Gastroesophageal sphincter (tissue), 4 donors: ENCODE data around the gene ATP11A. TPM values are rescaled to one million over a fixed set of nuclear protein-coding genes. Genes with fewer than 3 reads are reported as not detected.

Source experiments
- ATAC-seq: fragments of 150-250 bp; one replicate; pipeline ENCODE4 v1.9.1; 2016; ENCODE audit warnings: mild to moderate bottlenecking, moderate library complexity
- H3K27ac ChIP-seq, 4 donors: fragments of 200-600 bp; sonication (generic) in 3 of 4; 1 replicate in 3 of 4; 2 replicates in 1 of 4; pipeline ENCODE4 v1.5.1; 2016 to 2019
- H3K27me3 ChIP-seq: fragments of 200-600 bp; sonication (generic); one replicate; pipeline ENCODE4 v1.5.1; 2019
- H3K36me3 ChIP-seq, 2 donors: fragments of 200-600 bp; sonication (generic); one replicate each; pipeline ENCODE4 v1.5.1; 2019; ENCODE audit warnings: control low read depth in 1 of 2
- H3K4me1 ChIP-seq, 3 donors: fragments of 200-600 bp; sonication (generic); 1 replicate in 2 of 3; 2 replicates in 1 of 3; pipeline ENCODE4 v1.5.1; 2016 to 2019; ENCODE audit warnings: control low read depth in 2 of 3
- H3K4me3 ChIP-seq, 2 donors: fragments of 200-600 bp; sonication (generic); one replicate each; pipeline ENCODE4 v1.5.1; 2019; ENCODE audit warnings: mild to moderate bottlenecking in 1 of 2, moderate library complexity in 1 of 2
- H3K9me3 ChIP-seq, 3 donors: fragments of 200-600 bp; sonication (generic); one replicate each; pipeline ENCODE4 v1.5.1; 2017 to 2019; ENCODE audit warnings: control low read depth in 2 of 3
- CTCF ChIP-seq, 4 experiments: fragments of 200-600 bp in 2 of 4; fragments of 450-650 bp in 2 of 4; sonication (generic) in 1 of 4; IDR thresholded peaks; one replicate each; pipeline ENCODE4 v1.5.1; 2017 to 2019; ENCODE audit warnings: antibody characterized with exemption in 4 of 4, mild to moderate bottlenecking in 2 of 4, moderate library complexity in 2 of 4
- EP300 ChIP-seq: sonication (generic); formaldehyde crosslinking; IDR thresholded peaks from one replicate; pipeline ENCODE4 v1.6.1; 2017; ENCODE audit warnings: antibody characterized with exemption, mild to moderate bottlenecking
- POLR2A ChIP-seq, 2 donors: fragments of 450-650 bp; IDR thresholded peaks; one replicate each; pipeline ENCODE4 v1.6.1; 2017; ENCODE audit warnings: antibody characterized with exemption in 2 of 2, mild to moderate bottlenecking in 2 of 2, moderate library complexity in 1 of 2
- POLR2AphosphoS5 ChIP-seq: sonication (generic); formaldehyde crosslinking; IDR thresholded peaks from one replicate; pipeline ENCODE4 v1.6.1; 2017; ENCODE audit warnings: antibody characterized with exemption
- WGBS, 2 donors: methylation state at CpG; one replicate each; pipeline ENCODE4 v1.1.5; 2018; ENCODE audit warnings: low coverage in 1 of 2; 5-methylcytosine and 5-hydroxymethylcytosine counted together
- total RNA-seq, 4 donors: library from RNA; depleted of rRNA; stranded (reverse); fragments of >200 nt; gene quantifications; one replicate each; pipeline ENCODE4 v1.1.0, GENCODE V29; 2016

ATP11A gene
- total RNA-seq, 4 donors from 2014 or later: 12.9 to 21.7 (median 17.1) TPM

GRCh38 chr13:112802802-112803195 is 113.0 kb downstream of the ATP11A start:
- WGBS, 2 donors: 75 to 83% methylated on average over 2 of the region's 2 CpGs

GRCh38 chr13:112803422-112803821 is 113.6 kb downstream of the ATP11A start:
- WGBS, 2 donors: 80 to 91% methylated on average over 7 of the region's 7 CpGs
- H3K27me3 ChIP-seq: no peaks in the 10 kb centered on the region
- H3K4me3 ChIP-seq: no peak overlapping the region
- H3K36me3 ChIP-seq: peaks cover 0 to 21% of the 10 kb centered on the region in 2 donors
- TF ChIP-seq POLR2AphosphoS5 (no peak), POLR2A (IDR thresholded peaks at IDR 0.05) (no peak), EP300 (no peak), CTCF (IDR thresholded peaks at IDR 0.05) (no peak)
- peaks cover 0 to 8% (median 0%) of the 10 kb centered on the region in 3 donors for H3K4me1 ChIP-seq
- no peak for ATAC-seq
- no peaks in the 10 kb centered on the region for H3K9me3 ChIP-seq
- no peak overlapping the region for H3K27ac ChIP-seq

More at GRCh38 chr13:112802802-112803195, 113.0 kb downstream of the ATP11A start:
- TF ChIP-seq CTCF (IDR thresholded peaks at IDR 0.05) (no peak), POLR2A (IDR thresholded peaks at IDR 0.05) (no peak), EP300 (no peak), POLR2AphosphoS5 (no peak)
- H3K27me3 ChIP-seq: no peaks in the 10 kb centered on the region
- H3K9me3 ChIP-seq: no peaks in the 10 kb centered on the region
- H3K4me3 ChIP-seq: no peak overlapping the region
- H3K27ac ChIP-seq: no peak overlapping the region
- peaks cover 0 to 19% of the 10 kb centered on the region in 2 donors for H3K36me3 ChIP-seq
- no peak for ATAC-seq
- H3K4me1 ChIP-seq: peaks cover 0 to 8% (median 0%) of the 10 kb centered on the region in 3 donors

- Histone ChIP-seq H3K4me3 (no peak overlapping the region), H3K9me3 (no peaks in the 10 kb centered on the region), H3K27me3 (no peaks in the 10 kb centered on the region), H3K4me1 (peaks cover 0 to 8% (median 0%) of the 10 kb centered on the region in 3 donors), H3K36me3 (peaks cover 0 to 30% of the 10 kb centered on the region in 2 donors), H3K27ac (no peak overlapping the region)
- WGBS, 2 donors: 71 to 84% methylated on average over 3 to 4 of the region's 5 CpGs
- ATAC-seq: no peak
- TF ChIP-seq EP300 (no peak), POLR2A (IDR thresholded peaks at IDR 0.05) (no peak), POLR2AphosphoS5 (no peak), CTCF (IDR thresholded peaks at IDR 0.05) (no peak)
Observed at GRCh38 chr13:112804374-112804773, 114.5 kb downstream of the ATP11A start.

GRCh38 chr13:112806739-112807652 is 117.2 kb downstream of the ATP11A start:
- TF ChIP-seq POLR2A (IDR thresholded peaks at IDR 0.05): no peak
- TF ChIP-seq POLR2AphosphoS5: no peak
- TF ChIP-seq CTCF (IDR thresholded peaks at IDR 0.05): no peak
- TF ChIP-seq EP300: no peak
- no peak for ATAC-seq
- Histone ChIP-seq H3K36me3 (peaks cover 0 to 45% of the 10 kb centered on the region in 2 donors), H3K27me3 (no peaks in the 10 kb centered on the region), H3K4me3 (no peak overlapping the region), H3K4me1 (peaks cover 0 to 8% (median 0%) of the 10 kb centered on the region in 3 donors), H3K9me3 (no peaks in the 10 kb centered on the region), H3K27ac (no peak overlapping the region)
- WGBS, 2 donors: 45 to 80% methylated on average over 15 of the region's 36 CpGs
